GM10266 (cell line): Measurements from ENCODE around the gene BABAM2.

Experiments used
- DNase-seq: peaks from one replicate; pipeline ENCODE4 v3.0.0; 2012; ENCODE audit errors: extremely low spot score
- TF ChIP-seq, protein P1 (sequence below): IDR thresholded peaks from 2 replicates; pipeline ENCODE4 v1.5.1; 2012; ENCODE audit warnings: mild to moderate bottlenecking, low read depth; ENCODE audit not compliant: control insufficient read depth, insufficient read depth; ENCODE audit errors: missing control alignments

Gene BABAM2

DNA sequence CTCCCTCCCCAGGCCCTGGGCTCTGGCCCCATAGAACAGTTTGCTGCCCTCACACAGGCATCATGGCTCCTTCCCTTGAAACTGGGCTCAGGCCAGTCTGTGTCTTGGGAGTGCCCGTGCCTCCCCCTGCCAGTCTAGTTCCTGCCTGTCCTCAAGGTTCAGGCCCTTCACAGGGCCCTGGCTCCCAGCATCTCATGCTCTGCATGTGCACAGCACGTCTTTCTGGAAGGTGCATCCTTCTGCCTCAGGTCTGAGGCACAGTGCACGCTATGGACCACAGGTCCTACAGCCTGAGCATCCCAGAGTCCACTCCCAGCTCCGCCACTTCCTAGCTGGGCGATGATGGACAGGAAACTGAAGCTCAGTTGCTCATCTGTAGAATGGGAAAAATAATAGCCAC is 466.5 kb downstream of the BABAM2 start:
- DNase-seq, result no peak
- TF ChIP-seq, protein P1, sequence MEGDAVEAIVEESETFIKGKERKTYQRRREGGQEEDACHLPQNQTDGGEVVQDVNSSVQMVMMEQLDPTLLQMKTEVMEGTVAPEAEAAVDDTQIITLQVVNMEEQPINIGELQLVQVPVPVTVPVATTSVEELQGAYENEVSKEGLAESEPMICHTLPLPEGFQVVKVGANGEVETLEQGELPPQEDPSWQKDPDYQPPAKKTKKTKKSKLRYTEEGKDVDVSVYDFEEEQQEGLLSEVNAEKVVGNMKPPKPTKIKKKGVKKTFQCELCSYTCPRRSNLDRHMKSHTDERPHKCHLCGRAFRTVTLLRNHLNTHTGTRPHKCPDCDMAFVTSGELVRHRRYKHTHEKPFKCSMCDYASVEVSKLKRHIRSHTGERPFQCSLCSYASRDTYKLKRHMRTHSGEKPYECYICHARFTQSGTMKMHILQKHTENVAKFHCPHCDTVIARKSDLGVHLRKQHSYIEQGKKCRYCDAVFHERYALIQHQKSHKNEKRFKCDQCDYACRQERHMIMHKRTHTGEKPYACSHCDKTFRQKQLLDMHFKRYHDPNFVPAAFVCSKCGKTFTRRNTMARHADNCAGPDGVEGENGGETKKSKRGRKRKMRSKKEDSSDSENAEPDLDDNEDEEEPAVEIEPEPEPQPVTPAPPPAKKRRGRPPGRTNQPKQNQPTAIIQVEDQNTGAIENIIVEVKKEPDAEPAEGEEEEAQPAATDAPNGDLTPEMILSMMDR, result no peak

DNA sequence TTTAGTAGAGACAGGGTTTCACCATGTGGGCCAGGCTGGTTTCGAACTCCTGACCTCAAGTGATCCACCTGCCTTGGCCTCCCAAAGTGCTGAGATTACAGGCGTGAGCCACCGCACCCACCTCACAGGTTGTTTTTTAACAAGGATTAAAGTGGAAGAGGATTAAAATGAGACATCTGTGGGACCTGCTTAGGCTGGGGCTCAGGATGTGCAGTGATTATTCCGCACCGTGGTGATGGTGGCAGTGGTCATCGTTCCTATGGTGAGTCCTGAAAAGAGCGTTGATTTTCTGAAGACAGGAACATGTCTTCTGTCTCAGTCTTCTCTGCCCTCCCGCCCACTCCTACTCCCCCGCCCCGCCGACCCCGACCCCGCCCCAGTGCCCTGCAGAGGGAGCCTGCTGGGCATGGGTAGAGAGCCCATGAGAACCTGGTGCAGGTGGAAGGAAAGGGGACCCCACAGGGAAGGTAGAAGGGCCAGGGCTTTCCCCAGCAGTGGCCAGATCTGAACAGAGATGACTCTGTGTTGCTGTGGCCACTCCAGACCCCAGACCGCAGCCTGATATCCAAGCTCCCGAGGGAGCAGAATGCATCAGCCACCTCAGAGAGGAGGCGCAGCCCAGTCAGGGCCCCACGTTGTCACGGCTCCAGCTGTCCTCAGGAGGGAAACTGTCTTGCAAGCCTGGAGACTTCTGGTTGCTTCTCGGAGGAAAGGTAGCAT is 467.6 kb downstream of the BABAM2 start:
- TF ChIP-seq, protein P1, result no peak
- DNase-seq, result no peak

DNA sequence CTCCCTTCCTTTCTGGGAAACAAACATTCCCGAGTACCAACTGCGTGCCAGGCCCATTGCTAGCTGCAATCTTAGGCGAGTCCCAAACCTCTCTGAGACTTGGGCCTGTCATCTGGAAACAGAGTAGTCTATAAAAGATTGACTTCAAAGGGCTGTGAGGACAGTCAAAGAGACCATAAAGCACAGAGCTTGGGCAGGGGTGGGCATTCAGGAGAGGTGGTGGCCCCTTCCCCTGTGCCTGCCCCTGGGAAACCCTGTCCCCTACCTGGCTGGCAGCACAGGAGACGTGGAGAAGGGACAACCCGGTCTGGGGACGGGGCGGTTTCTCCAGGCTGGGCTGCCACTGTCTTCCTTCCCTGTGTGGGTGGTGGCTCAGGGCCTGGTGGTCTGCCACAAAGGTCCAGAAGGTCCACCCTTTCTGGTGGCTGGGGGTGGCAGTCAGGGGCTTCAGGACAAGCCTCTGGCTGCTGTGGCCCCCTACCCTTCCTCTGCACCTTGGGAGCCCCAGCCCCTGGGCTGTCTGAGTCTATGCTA is 468.2 kb downstream of the BABAM2 start:
- TF ChIP-seq, protein P1, result no peak
- DNase-seq, result no peak

DNA sequence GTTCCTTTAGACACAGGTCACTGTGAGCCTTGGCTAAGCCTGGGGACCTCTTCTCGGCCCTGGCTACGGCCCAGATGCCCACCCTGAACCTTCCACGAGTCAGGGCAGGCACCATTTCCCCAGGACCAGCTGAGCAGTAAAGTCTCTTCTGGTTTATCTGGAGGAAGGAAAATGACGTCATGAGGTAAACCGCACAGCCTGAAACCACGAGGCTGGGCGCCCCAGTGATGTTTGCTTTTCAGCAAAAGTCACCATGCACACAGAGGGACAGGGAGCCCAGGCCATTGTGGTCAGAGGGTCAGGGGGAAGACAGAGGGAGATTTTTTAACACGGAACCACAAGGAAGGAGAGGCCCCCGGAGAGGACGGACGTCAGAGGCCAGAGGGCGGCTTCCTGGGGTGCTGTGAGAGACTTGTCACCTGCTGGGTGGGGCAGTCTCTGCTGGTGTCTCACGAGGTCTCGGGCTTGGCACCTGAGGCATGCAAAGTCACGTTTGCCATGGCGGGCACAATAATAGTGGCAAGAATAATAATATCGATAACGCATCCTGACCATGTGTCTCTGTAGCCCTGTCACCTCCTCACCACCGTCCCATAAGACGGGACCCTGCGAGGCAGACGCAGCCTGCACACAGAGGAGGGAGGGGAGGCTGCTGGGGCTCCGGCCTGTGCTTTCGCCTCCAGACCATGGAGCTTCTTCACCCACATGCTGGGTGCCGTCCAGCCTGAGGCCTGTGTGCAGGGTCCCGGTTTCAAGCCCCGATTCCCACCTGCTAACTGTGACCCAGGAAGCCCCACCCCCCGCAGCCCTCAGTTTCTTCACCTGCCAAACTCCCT is 468.9 kb downstream of the BABAM2 start:
- TF ChIP-seq, protein P1, result no peak
- DNase-seq, result peak; percentile 73

DNA sequence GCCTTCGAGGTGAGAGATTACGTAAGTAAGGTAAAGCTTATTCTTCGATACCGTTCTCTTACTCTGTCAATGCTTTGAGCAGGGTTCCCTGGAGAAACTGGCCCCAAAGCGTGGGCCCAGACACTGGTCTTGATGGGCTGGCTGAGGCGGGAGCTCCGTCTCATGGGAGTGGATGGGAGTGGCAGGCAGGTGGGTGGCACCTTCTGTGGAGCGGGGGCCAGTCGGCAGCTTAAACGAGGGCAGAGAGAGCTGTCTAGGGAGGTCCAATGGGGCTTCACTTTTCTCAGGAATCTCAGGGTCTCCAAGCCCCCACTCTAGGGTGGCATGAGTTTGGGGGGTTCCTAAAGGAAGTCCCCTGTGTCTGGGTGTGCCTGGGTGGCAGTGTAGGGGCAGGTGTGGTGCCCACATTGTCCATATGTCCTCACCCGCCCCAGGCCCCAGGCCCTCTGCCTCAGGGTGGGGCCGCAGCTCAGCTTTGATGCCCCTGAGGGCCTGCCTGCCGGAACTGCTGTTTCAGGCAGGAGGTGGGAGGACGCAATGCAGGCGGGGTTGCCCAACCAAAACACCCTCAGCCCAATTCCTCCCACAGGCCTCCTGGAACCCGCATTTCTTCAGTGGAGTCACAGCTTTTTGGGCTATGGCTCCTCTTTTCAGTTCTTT is 469.7 kb downstream of the BABAM2 start:
- no peak for DNase-seq
- TF ChIP-seq, protein P1, result no peak

DNA sequence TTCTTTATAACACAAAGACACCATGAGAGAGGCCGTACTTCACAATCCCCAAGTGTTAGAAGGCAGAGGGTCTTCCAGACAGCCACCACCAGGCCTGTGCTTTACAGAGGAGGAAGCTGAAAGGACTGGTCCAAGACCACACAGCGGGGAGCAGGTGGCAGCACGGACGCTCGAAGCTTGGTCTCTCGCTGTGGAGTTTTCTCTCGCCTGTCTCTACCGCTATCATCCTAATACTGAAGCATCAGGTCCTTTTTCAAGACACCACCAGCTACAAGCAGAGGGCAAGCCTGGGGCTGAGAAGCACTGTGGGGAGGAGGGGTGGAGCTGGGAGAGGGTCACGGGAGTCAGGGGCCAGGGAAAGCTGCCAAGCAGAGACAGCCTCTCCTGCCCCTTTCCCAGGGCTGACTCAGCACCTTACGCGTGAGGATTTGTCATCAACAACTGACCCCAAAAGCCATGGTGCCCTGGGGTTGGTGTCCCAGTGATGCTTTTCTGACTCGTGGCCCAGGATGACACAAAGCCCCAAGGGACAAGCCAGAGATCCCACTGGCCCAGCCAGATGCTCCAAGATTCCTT is 470.3 kb downstream of the BABAM2 start:
- no peak for DNase-seq
- TF ChIP-seq, protein P1, result no peak
